Measurements from ENCODE around the gene GTPBP6.

- TF ChIP-seq CTCF (IDR thresholded peaks at IDR 0.05) (no peak), POLR2A (IDR thresholded peaks at IDR 0.05) (no peak)
Measured at GRCh38 chrX:308821-309520, 9.6 kb downstream of the GTPBP6 start.

Data from uterus (tissue), 2 donors.